GM12878 (cell line): ENCODE data around the gene TRAIP. TPM values are rescaled to one million over a fixed set of nuclear protein-coding genes. Genes with fewer than 3 reads are reported as not detected.

ENCODE experiments used
- CBX5 ChIP-seq: sonication (generic); IDR thresholded peaks from 2 replicates; pipeline ENCODE4 v1.6.1; 2016; ENCODE audit warnings: low read depth, moderate library complexity, mild to moderate bottlenecking, inconsistent platforms
- CHD4 ChIP-seq: fragments of 200-600 bp; sonication (generic); IDR thresholded peaks from 2 replicates; pipeline ENCODE4 v1.6.1; 2016; ENCODE audit warnings: mild to moderate bottlenecking
- E2F8 ChIP-seq: fragments of 450-650 bp; IDR thresholded peaks from 2 replicates; pipeline ENCODE4 v1.6.1; 2018; ENCODE audit warnings: mild to moderate bottlenecking, low read depth, moderate library complexity; ENCODE audit not compliant: partially characterized antibody
- EP300 ChIP-seq, 2 experiments: fragments of 150-350 bp in 1 of 2; IDR thresholded peaks; 2 replicates each; pipeline ENCODE4 v1.6.1; 2011 to 2012; ENCODE audit warnings: low read depth in 2 of 2, low read length in 2 of 2, borderline replicate concordance in 1 of 2, improper control_type of control experiment in 1 of 2, inconsistent platforms in 1 of 2; ENCODE audit not compliant: control insufficient read depth in 1 of 2
- ESRRA ChIP-seq: IDR thresholded peaks from 2 replicates; pipeline ENCODE4 v1.6.1; 2012; ENCODE audit warnings: mild to moderate bottlenecking, low read length, improper control_type of control experiment
- EZH2 ChIP-seq: IDR thresholded peaks from 2 replicates; pipeline ENCODE4 v1.6.1; 2012; ENCODE audit warnings: low read depth, mild to moderate bottlenecking, control low read depth, inconsistent platforms, low read length, borderline replicate concordance; ENCODE audit not compliant: control insufficient read depth
- GATAD2B ChIP-seq: fragments of 450-650 bp; conservative IDR thresholded peaks from 2 replicates; pipeline ENCODE4 v1.6.1; 2017; ENCODE audit warnings: low read depth, mild to moderate bottlenecking, moderate library complexity
- HDGF ChIP-seq: fragments of 450-650 bp; IDR thresholded peaks from 2 replicates; pipeline ENCODE4 v1.6.1; 2016; ENCODE audit warnings: antibody characterized with exemption
- MAX ChIP-seq: IDR thresholded peaks from 2 replicates; pipeline ENCODE4 v1.6.1; 2012; ENCODE audit warnings: low read depth, low read length, improper control_type of control experiment
- MLLT1 ChIP-seq: fragments of 450-650 bp; IDR thresholded peaks from 2 replicates; pipeline ENCODE4 v1.6.1; 2016; ENCODE audit warnings: mild to moderate bottlenecking
- MTA3 ChIP-seq: IDR thresholded peaks from 2 replicates; pipeline ENCODE4 v1.6.1; 2012; ENCODE audit warnings: low read length, inconsistent platforms, borderline replicate concordance
- MXI1 ChIP-seq: fragments of 150-350 bp; IDR thresholded peaks from 2 replicates; pipeline ENCODE4 v1.6.1; 2011; ENCODE audit warnings: low read depth, mild to moderate bottlenecking, inconsistent platforms, low read length, improper control_type of control experiment
- NFYB ChIP-seq: IDR thresholded peaks from 2 replicates; pipeline ENCODE4 v1.6.1; 2011; ENCODE audit warnings: low read depth, mild to moderate bottlenecking, low read length, improper control_type of control experiment, moderate library complexity; ENCODE audit not compliant: insufficient read depth
- PBX3 ChIP-seq: IDR thresholded peaks from 2 replicates; pipeline ENCODE4 v1.6.1; 2011; ENCODE audit warnings: mild to moderate bottlenecking, low read depth, low read length, moderate library complexity; ENCODE audit not compliant: insufficient replicate concordance
- REST ChIP-seq: IDR thresholded peaks from 2 replicates; pipeline ENCODE4 v1.6.1; 2012; ENCODE audit warnings: mild to moderate bottlenecking, low read depth, low read length
- SIN3A ChIP-seq: IDR thresholded peaks from 2 replicates; pipeline ENCODE4 v1.6.1; 2012; ENCODE audit warnings: low read depth, low read length, improper control_type of control experiment
- SIX5 ChIP-seq: IDR thresholded peaks from 2 replicates; pipeline ENCODE4 v1.6.1; 2011; ENCODE audit warnings: mild to moderate bottlenecking, low read depth, low read length, moderate library complexity; ENCODE audit not compliant: severe bottlenecking
- SMARCA5 ChIP-seq: fragments of 450-650 bp; IDR thresholded peaks from 2 replicates; pipeline ENCODE4 v1.6.1; 2017; ENCODE audit warnings: mild to moderate bottlenecking
- YBX1 ChIP-seq: fragments of 450-650 bp; IDR thresholded peaks from 2 replicates; pipeline ENCODE4 v1.6.1; 2016; ENCODE audit warnings: antibody characterized with exemption
- polyA plus RNA-seq, 11 experiments: library from polyadenylated mRNA; depleted of rRNA in 4 of 11; unstranded in 6 of 11; stranded (reverse) in 5 of 11; fragments of >200 nt; fragmentation: Nextera tagmentation in 4 of 11; fragmentation: Illumina TruSeq in 1 of 11; extraction: Ambion mirVana in 4 of 11; extraction: Trizol in 1 of 11; gene quantifications; 1 replicate in 1 of 11; 2 replicates in 10 of 11; pipeline versions ENCODE4 v1.2.1 to v1.2.3, GENCODE V29; 2011 to 2016; ENCODE audit warnings: inconsistent platforms in 2 of 11, missing spikeins in 2 of 11, low read depth in 1 of 11
- total RNA-seq, 4 experiments: library from RNA; depleted of rRNA in 3 of 4; stranded (reverse); fragments of >200 nt in 3 of 4; fragmentation: Illumina TruSeq in 1 of 4; extraction: Trizol in 1 of 4; gene quantifications; 2 replicates each; pipeline versions ENCODE4 v1.2.1 to v1.2.3, GENCODE V29; 2013 to 2021

TRAIP gene
- total and polyA plus RNA-seq, 10 of the 15 experiments (the other 5 are each of a cell fraction or from before 2014, with no cell fraction given), result 15.9 to 37.0 (median 23.1) TPM

GRCh38 chr3:49786357-49787181 is 69.8 kb downstream of the TRAIP start, which contains the start of gene IP6K1 (continued):
- TF ChIP-seq CBX5 (no peak), EP300 (IDR thresholded peaks at IDR 0.05; ENCODE audit: borderline replicate concordance in 1 of 2, control insufficient read depth in 1 of 2, low read depth in 2 of 2, low read length in 2 of 2) (no peak), MLLT1 (peak; percentile 80), HDGF (peak; percentile 83; the same call in 1 of the 2 replicates), MTA3 (no peak), MXI1 (no peak; the same call in 1 of the 2 replicates), REST (no peak), SMARCA5 (0 out of 2 replicates have a peak, but pooled peaks have one; percentile 40), SIN3A (peak; percentile 91; the same call in 1 of the 2 replicates), SIX5 (peak; percentile 6), EZH2 (no peak), YBX1 (no peak), NFYB (peak; percentile 88), GATAD2B (peak; percentile 43), CHD4 (no peak), MAX (peak; percentile 99), PBX3 (peak; percentile 100), E2F8 (no peak), ESRRA (0 out of 2 replicates have a peak, but pooled peaks have one; percentile 37)
